H1 (cell line): ENCODE results near the gene TNS3. TPM values are rescaled to one million over a fixed set of nuclear protein-coding genes. Genes with fewer than 3 reads are reported as not detected.

Source experiments
- ATF3 ChIP-seq: IDR thresholded peaks from 2 replicates; pipeline ENCODE4 v1.6.1; 2011; ENCODE audit warnings: low read depth, mild to moderate bottlenecking, low read length; ENCODE audit not compliant: insufficient read depth
- BRCA1 ChIP-seq: IDR thresholded peaks from 2 replicates; pipeline ENCODE4 v1.6.1; 2012; ENCODE audit warnings: low read depth, low read length, improper control_type of control experiment
- CTBP2 ChIP-seq: IDR thresholded peaks from 2 replicates; pipeline ENCODE4 v1.7.0; 2011; ENCODE audit warnings: borderline replicate concordance, mild to moderate bottlenecking, moderate library complexity, mixed read lengths, low read length; ENCODE audit not compliant: insufficient read depth, insufficient read length
- CTCF ChIP-seq, 3 experiments: IDR thresholded peaks; 1 replicate in 2 of 3; 2 replicates in 1 of 3; pipeline versions ENCODE4 v1.5.1 to v1.6.1; 2011; ENCODE audit warnings: low read length in 3 of 3, mild to moderate bottlenecking in 3 of 3, inconsistent platforms in 2 of 3, low read depth in 1 of 3, moderate library complexity in 1 of 3; ENCODE audit not compliant: insufficient read depth in 1 of 3; ENCODE audit errors: control extremely low read depth in 1 of 3
- GTF2F1 ChIP-seq: IDR thresholded peaks from 2 replicates; pipeline ENCODE4 v1.6.1; 2012; ENCODE audit warnings: low read depth, low read length, improper control_type of control experiment, borderline replicate concordance
- JUND ChIP-seq: IDR thresholded peaks from 2 replicates; pipeline ENCODE4 v1.6.1; 2011; ENCODE audit warnings: mild to moderate bottlenecking, improper control_type of control experiment, low read length
- KDM1A ChIP-seq: fragments of 200-600, 300-600 bp; sonication (generic); IDR thresholded peaks from 2 replicates; pipeline ENCODE4 v1.7.1; 2016; ENCODE audit warnings: mild to moderate bottlenecking, low read length, borderline replicate concordance
- MAFK ChIP-seq: IDR thresholded peaks from 2 replicates; pipeline ENCODE4 v1.6.1; 2012; ENCODE audit warnings: low read depth, mild to moderate bottlenecking, improper control_type of control experiment, low read length
- MAX ChIP-seq: IDR thresholded peaks from 2 replicates; pipeline ENCODE4 v1.6.1; 2012; ENCODE audit warnings: inconsistent platforms
- NRF1 ChIP-seq: IDR thresholded peaks from 2 replicates; pipeline ENCODE4 v1.6.1; 2011; ENCODE audit warnings: mild to moderate bottlenecking, low read depth, low read length, improper control_type of control experiment
- POLR2A ChIP-seq, 2 experiments: IDR thresholded peaks; 1 replicate in 1 of 2; 2 replicates in 1 of 2; pipeline ENCODE4 v1.6.1; 2011; ENCODE audit warnings: low read depth in 2 of 2, low read length in 2 of 2, mild to moderate bottlenecking in 2 of 2; ENCODE audit errors: control extremely low read depth in 1 of 2
- POU5F1 ChIP-seq: IDR thresholded peaks from 2 replicates; pipeline ENCODE4 v1.6.1; 2011; ENCODE audit warnings: low read depth, mild to moderate bottlenecking, low read length, moderate library complexity
- RAD21 ChIP-seq, 2 experiments: IDR thresholded peaks in 1 of 2; conservative IDR thresholded peaks in 1 of 2; 2 replicates each; pipeline ENCODE4 v1.6.1; 2011; ENCODE audit warnings: low read depth in 2 of 2, low read length in 2 of 2, improper control_type of control experiment in 1 of 2, inconsistent platforms in 1 of 2, mild to moderate bottlenecking in 1 of 2, moderate library complexity in 1 of 2
- RNF2 ChIP-seq: fragments of 200-900, 300-1000 bp; sonication (generic); IDR thresholded peaks from 2 replicates; pipeline ENCODE4 v1.7.1; 2016; ENCODE audit warnings: borderline replicate concordance, low read depth, mild to moderate bottlenecking, antibody characterized with exemption, low read length; ENCODE audit not compliant: poor library complexity, severe bottlenecking; ENCODE audit errors: missing control alignments
- SAP30 ChIP-seq: fragments of 300-600 bp; sonication (generic); IDR thresholded peaks from 2 replicates; pipeline ENCODE4 v1.7.1; 2012; ENCODE audit warnings: low read length, moderate library complexity, mild to moderate bottlenecking, inconsistent platforms; ENCODE audit not compliant: insufficient read depth, insufficient replicate concordance
- SUZ12 ChIP-seq: fragments of 200-600 bp; sonication (generic); IDR thresholded peaks from 2 replicates; pipeline ENCODE4 v1.6.1; 2012; ENCODE audit warnings: mild to moderate bottlenecking, inconsistent platforms, low read length, moderate library complexity, mixed read lengths
- TCF12 ChIP-seq: IDR thresholded peaks from 2 replicates; pipeline ENCODE4 v1.6.1; 2011; ENCODE audit warnings: low read depth, mild to moderate bottlenecking, low read length
- TEAD4 ChIP-seq: IDR thresholded peaks from 2 replicates; pipeline ENCODE4 v1.6.1; 2012; ENCODE audit warnings: low read depth, low read length, inconsistent platforms, mixed read lengths
- YY1 ChIP-seq: IDR thresholded peaks from 2 replicates; pipeline ENCODE4 v1.6.1; 2011; ENCODE audit warnings: low read depth, mild to moderate bottlenecking, low read length
- polyA plus RNA-seq, 7 experiments: library from polyadenylated mRNA; depleted of rRNA in 3 of 7; stranded (reverse) in 5 of 7; unstranded in 2 of 7; fragments of >200 nt in 5 of 7; fragments of 200-250 nt in 2 of 7; gene quantifications; 1 replicate in 5 of 7; 2 replicates in 1 of 7; 4 replicates in 1 of 7; pipeline versions ENCODE4 v1.2.1 to v1.2.3, GENCODE V29; 2011 to 2013; ENCODE audit warnings: missing spikeins in 2 of 7, mixed read lengths in 2 of 7
- total RNA-seq: library from RNA; stranded (reverse); fragmentation: NEBNext Ultra II Directional; extraction: Animal tissue kit (Norgen Biotek cat#: 25700); gene quantifications from 2 replicates; pipeline ENCODE4 v1.2.1, GENCODE V29; 2021

Gene TNS3
- total and polyA plus RNA-seq, 2 of the 8 experiments (the other 6 are each of a cell fraction or from before 2014, with no cell fraction given): 11.9 to 24.2 TPM

- TF ChIP-seq RAD21 (IDR thresholded peaks at IDR 0.05 in 1 of 2, conservative IDR thresholded peaks at IDR 0.05 in 1 of 2; ENCODE audit: low read depth in 2 of 2, low read length in 2 of 2): peak; percentile 46 to 80
- peak; percentile 38; the same call in 1 of the 2 replicates for TF ChIP-seq SUZ12
- TF ChIP-seq POLR2A (IDR thresholded peaks at IDR 0.05; ENCODE audit: control extremely low read depth in 1 of 2, low read depth in 2 of 2, low read length in 2 of 2): no peak
- TF ChIP-seq MAX: 0 out of 2 replicates have a peak, but pooled peaks have one; percentile 35
- no peak for TF ChIP-seq ATF3
- TF ChIP-seq KDM1A: peak; percentile 29; the same call in 1 of the 2 replicates
- no peak for TF ChIP-seq TCF12
- no peak for TF ChIP-seq NRF1
- no peak for TF ChIP-seq CTBP2
- no peak for TF ChIP-seq BRCA1
- TF ChIP-seq MAFK: no peak
- TF ChIP-seq JUND: no peak
- peak; percentile 82 to 92 (median 85) for TF ChIP-seq CTCF (IDR thresholded peaks at IDR 0.05; ENCODE audit: control extremely low read depth in 1 of 3, insufficient read depth in 1 of 3, low read depth in 1 of 3, low read length in 3 of 3)
- TF ChIP-seq YY1: 0 out of 2 replicates have a peak, but pooled peaks have one; percentile 35
- TF ChIP-seq POU5F1: no peak
- no peak for TF ChIP-seq SAP30
- no peak for TF ChIP-seq GTF2F1
- no peak for TF ChIP-seq RNF2
- TF ChIP-seq TEAD4: peak; percentile 56; the same call in 1 of the 2 replicates
These were observed 327.6 kb downstream of the TNS3 start (continued) for GRCh38 chr7:47254081-47254977.
